ENCODE results near the gene MCTP1.

Gene MCTP1

GRCh38 chr5:94928891-94929290 is 356.0 kb downstream of the MCTP1 start:
- no peak for DNase-seq

GRCh38 chr5:94920570-94920969 is 364.3 kb downstream of the MCTP1 start:
- DNase-seq = no peak

GRCh38 chr5:94916619-94917018 is 368.3 kb downstream of the MCTP1 start:
- no peak for DNase-seq

- no peak for DNase-seq
Observed at GRCh38 chr5:94911276-94911675, 373.6 kb downstream of the MCTP1 start.

GRCh38 chr5:94910721-94911120 is 374.2 kb downstream of the MCTP1 start:
- DNase-seq = no peak

- DNase-seq = no peak
Observed at GRCh38 chr5:94908889-94909480, 375.9 kb downstream of the MCTP1 start.

GRCh38 chr5:94906750-94907149 is 378.1 kb downstream of the MCTP1 start:
- no peak for DNase-seq

- DNase-seq = no peak
Observed at GRCh38 chr5:94903726-94904125, 381.2 kb downstream of the MCTP1 start.

- DNase-seq = no peak
Observed at GRCh38 chr5:94901191-94901979, 383.5 kb downstream of the MCTP1 start.

GRCh38 chr5:94900006-94900505 is 384.8 kb downstream of the MCTP1 start:
- DNase-seq = no peak

- no peak for DNase-seq
Observed at GRCh38 chr5:94893412-94894135, 391.3 kb downstream of the MCTP1 start.

GRCh38 chr5:94891972-94892371 is 392.9 kb downstream of the MCTP1 start:
- no peak for DNase-seq

GRCh38 chr5:94891565-94891964 is 393.3 kb downstream of the MCTP1 start:
- DNase-seq = no peak

- no peak for DNase-seq
Observed at GRCh38 chr5:94890907-94891306, 394.0 kb downstream of the MCTP1 start.

- DNase-seq = no peak
Observed at GRCh38 chr5:94888674-94889073, 396.2 kb downstream of the MCTP1 start.

GRCh38 chr5:94885931-94886330 is 399.0 kb downstream of the MCTP1 start:
- no peak for DNase-seq

GRCh38 chr5:94884311-94884710 is 400.6 kb downstream of the MCTP1 start:
- DNase-seq = no peak

- DNase-seq = no peak
Observed at GRCh38 chr5:94872526-94872925, 412.4 kb downstream of the MCTP1 start.

- DNase-seq = no peak
Observed at GRCh38 chr5:94870511-94871183, 414.2 kb downstream of the MCTP1 start.

GRCh38 chr5:94869921-94870320 is 415.0 kb downstream of the MCTP1 start:
- no peak for DNase-seq

GRCh38 chr5:94863951-94864350 is 420.9 kb downstream of the MCTP1 start:
- DNase-seq = no peak

- no peak for DNase-seq
Observed at GRCh38 chr5:94857111-94857510, 427.8 kb downstream of the MCTP1 start.

GRCh38 chr5:94856257-94856800 is 428.6 kb downstream of the MCTP1 start:
- no peak for DNase-seq

Data from stimulated activated CD4-positive, alpha-beta T cell treated with anti-CD3 and anti-CD28 coated beads, Interleukin-2, amount 100 ng/mL, for 24 hours (primary cell).